ENCODE measurements around the gene FTH1. TPM values are rescaled to one million over a fixed set of nuclear protein-coding genes. Genes with fewer than 3 reads are reported as not detected.
A peak's percentile ranks its signal among the peaks of the same experiment; 100 is the strongest.

Gene FTH1
- total RNA-seq, 1 experiment from 2014 or later: 2,322 TPM

- ATAC-seq: no peak
- Histone ChIP-seq H3K4me1 (ENCODE audit: control insufficient read depth, insufficient read depth, low read length) (peaks cover 30% of the 10 kb centered on the region), H3K4me3 (ENCODE audit: low read depth in 2 of 2, low read length in 2 of 2) (no peak overlapping the region), H3K27ac (ENCODE audit: low read length) (0 out of 2 replicates have a peak overlapping the region, but pooled peaks have one; percentile 13), H3K36me3 (ENCODE audit: control insufficient read depth, insufficient read depth, low read length) (no peaks in the 10 kb centered on the region), H3K27me3 (ENCODE audit: control insufficient read depth, insufficient read depth, low read length) (no peaks in the 10 kb centered on the region), H3K9me3 (ENCODE audit: control insufficient read depth, insufficient read depth, low read depth, low read length) (no peaks in the 10 kb centered on the region)
- POLR2A ChIA-PET: no interaction called here
- CTCF ChIA-PET: no interaction called here
- DNase-seq (ENCODE audit: low read depth, low spot score): no peak
- BruUV-seq (replicated peaks): no TSS peak
- no peak for TF ChIP-seq SIN3A (IDR thresholded peaks at IDR 0.05; ENCODE audit: borderline replicate concordance, insufficient read depth, low read depth, low read length)
- no peak for TF ChIP-seq TCF7L2 (IDR thresholded peaks at IDR 0.05; ENCODE audit: low read depth, low read length)
- no peak for TF ChIP-seq POLR2AphosphoS5 (IDR thresholded peaks at IDR 0.05; ENCODE audit: low read depth, low read length)
- TF ChIP-seq REST (IDR thresholded peaks at IDR 0.05; ENCODE audit: insufficient read depth in 1 of 2, low read depth in 2 of 2, low read length in 1 of 2): no peak
- no peak for TF ChIP-seq CTCF (IDR thresholded peaks at IDR 0.05)
- intact Hi-C loops (cut with micrococcal nuclease; ENCODE audit: unreplicated experiment): no loop called here
- in situ Hi-C loops (cut with HindIII; ENCODE audit: low pct_unique_long_range_greater_than_20kb, low sequenced_read_pairs): no loop called here
These were observed 9.0 kb upstream of the FTH1 start for GRCh38 chr11:61976420-61976800.

GRCh38 chr11:61975638-61976419, 8.4 kb upstream of the FTH1 start:
- CTCF ChIA-PET: no interaction called here
- BruUV-seq (replicated peaks): no TSS peak
- no peaks in the 10 kb centered on the region for H3K27me3 ChIP-seq (ENCODE audit: control insufficient read depth, insufficient read depth, low read length)
- H3K9me3 ChIP-seq (ENCODE audit: control insufficient read depth, insufficient read depth, low read depth, low read length): no peaks in the 10 kb centered on the region
- peaks cover 32% of the 10 kb centered on the region for H3K4me1 ChIP-seq (ENCODE audit: control insufficient read depth, insufficient read depth, low read length)
- no peak for ATAC-seq
- TF ChIP-seq REST (IDR thresholded peaks at IDR 0.05; ENCODE audit: insufficient read depth in 1 of 2, low read depth in 2 of 2, low read length in 1 of 2) (no peak), POLR2AphosphoS5 (IDR thresholded peaks at IDR 0.05; ENCODE audit: low read depth, low read length) (no peak)
- intact Hi-C loops (cut with micrococcal nuclease; ENCODE audit: unreplicated experiment) (no loop called here), in situ Hi-C loops (cut with HindIII; ENCODE audit: low pct_unique_long_range_greater_than_20kb, low sequenced_read_pairs) (no loop called here)
- POLR2A ChIA-PET: interaction anchor here (0.6 kb wide), 1 partner anchor 10 kb away, joined by 3 read pairs; no protein-coding TSS in a partner anchor
- no peak for DNase-seq (ENCODE audit: low read depth, low spot score)
- no peak overlapping the region for H3K4me3 ChIP-seq (ENCODE audit: low read depth in 2 of 2, low read length in 2 of 2)
- peak overlapping the region; percentile 29; the same call in 1 of the 2 replicates for H3K27ac ChIP-seq (ENCODE audit: low read length)
- H3K36me3 ChIP-seq (ENCODE audit: control insufficient read depth, insufficient read depth, low read length): no peaks in the 10 kb centered on the region

Measured in Panc1 (cell line).